ENCODE results near the gene ZNF727.
"Not testable (repeated sequence)": the region's sequence is repeated elsewhere in the genome, so short reads cannot be mapped to it uniquely, and the experiment has no call there.

ZNF727 gene

GRCh38 chr7:64045301-64046040 is at the start of gene ZNF727:
ZNF727 (plus strand) TSS chr7:64045434; CDS start chr7:64045622, 188 bp downstream.
- peak; percentile 51 for DNase-seq

- no peak for DNase-seq
These were observed 46.7 kb upstream of the ZNF727 start, which contains the start of gene ZNF722 for GRCh38 chr7:63998549-63998948. ZNF722 (plus strand) TSS chr7:63998849; CDS start chr7:63998962, 113 bp downstream.

GRCh38 chr7:64015496-64015895 is 29.7 kb upstream of the ZNF727 start:
- not testable (repeated sequence) for DNase-seq

- no peak for DNase-seq
These were observed 9.8 kb upstream of the ZNF727 start for GRCh38 chr7:64035388-64035787.

GRCh38 chr7:64037095-64037494 is 8.1 kb upstream of the ZNF727 start:
- DNase-seq = no peak

GRCh38 chr7:64046041-64046389 is 781 bp downstream of the ZNF727 start:
- no peak for DNase-seq

- not testable (repeated sequence) for DNase-seq
These were observed 32.8 kb downstream of the ZNF727 start for GRCh38 chr7:64077837-64078698.

GRCh38 chr7:64078699-64078994 is 33.4 kb downstream of the ZNF727 start:
- no peak for DNase-seq

- DNase-seq = no peak
These were observed 42.3 kb downstream of the ZNF727 start for GRCh38 chr7:64087501-64087900.

GRCh38 chr7:64088863-64089262 is 43.6 kb downstream of the ZNF727 start:
- not testable (repeated sequence) for DNase-seq
